Stimulated activated CD8-positive, alpha-beta memory T cell treated with anti-CD3 and anti-CD28 coated beads, Interleukin-15, amount 100 ng/mL, for 1 hour (primary cell): ENCODE data around the gene DHCR7.

Source experiments
- DNase-seq: peaks from one replicate; pipeline ENCODE4 v3.0.0-alpha.2; 2020; ENCODE audit warnings: low read depth

Gene DHCR7

GRCh38 chr11:71408826-71409225, 39.4 kb downstream of the DHCR7 start:
- no peak for DNase-seq

- DNase-seq, result no peak
Measured at GRCh38 chr11:71407356-71407755, 40.8 kb downstream of the DHCR7 start.

- no peak for DNase-seq
Measured at GRCh38 chr11:71406681-71407080, 41.5 kb downstream of the DHCR7 start.

- DNase-seq, result no peak
Measured at GRCh38 chr11:71404209-71404608, 44.0 kb downstream of the DHCR7 start.

- DNase-seq, result no peak
Measured at GRCh38 chr11:71402878-71403277, 45.3 kb downstream of the DHCR7 start.

- no peak for DNase-seq
Measured at GRCh38 chr11:71400216-71400615, 48.0 kb downstream of the DHCR7 start.

GRCh38 chr11:71399341-71399740, 48.9 kb downstream of the DHCR7 start:
- no peak for DNase-seq

- DNase-seq, result no peak
Measured at GRCh38 chr11:71397961-71398360, 50.2 kb downstream of the DHCR7 start.

- no peak for DNase-seq
Measured at GRCh38 chr11:71397331-71397860, 50.8 kb downstream of the DHCR7 start.

GRCh38 chr11:71396548-71397123, 51.6 kb downstream of the DHCR7 start:
- no peak for DNase-seq

GRCh38 chr11:71395774-71396173, 52.4 kb downstream of the DHCR7 start:
- no peak for DNase-seq

GRCh38 chr11:71395263-71395560, 53.0 kb downstream of the DHCR7 start:
- DNase-seq, result no peak

GRCh38 chr11:71393283-71393682, 54.9 kb downstream of the DHCR7 start:
- DNase-seq, result no peak

GRCh38 chr11:71391796-71392195, 56.4 kb downstream of the DHCR7 start:
- DNase-seq, result no peak

- DNase-seq, result no peak
Measured at GRCh38 chr11:71391352-71391751, 56.8 kb downstream of the DHCR7 start.

GRCh38 chr11:71388637-71389235, 59.5 kb downstream of the DHCR7 start:
- no peak for DNase-seq

- DNase-seq, result no peak
Measured at GRCh38 chr11:71387784-71388636, 60.2 kb downstream of the DHCR7 start.

- DNase-seq, result no peak
Measured at GRCh38 chr11:71387200-71387599, 61.0 kb downstream of the DHCR7 start.

- no peak for DNase-seq
Measured at GRCh38 chr11:71386202-71386601, 62.0 kb downstream of the DHCR7 start.

- DNase-seq, result no peak
Measured at GRCh38 chr11:71385091-71385490, 63.1 kb downstream of the DHCR7 start.

- no peak for DNase-seq
Measured at GRCh38 chr11:71384561-71384960, 63.6 kb downstream of the DHCR7 start.
